ENCODE results near the gene KDM3B.

Gene KDM3B

DNA sequence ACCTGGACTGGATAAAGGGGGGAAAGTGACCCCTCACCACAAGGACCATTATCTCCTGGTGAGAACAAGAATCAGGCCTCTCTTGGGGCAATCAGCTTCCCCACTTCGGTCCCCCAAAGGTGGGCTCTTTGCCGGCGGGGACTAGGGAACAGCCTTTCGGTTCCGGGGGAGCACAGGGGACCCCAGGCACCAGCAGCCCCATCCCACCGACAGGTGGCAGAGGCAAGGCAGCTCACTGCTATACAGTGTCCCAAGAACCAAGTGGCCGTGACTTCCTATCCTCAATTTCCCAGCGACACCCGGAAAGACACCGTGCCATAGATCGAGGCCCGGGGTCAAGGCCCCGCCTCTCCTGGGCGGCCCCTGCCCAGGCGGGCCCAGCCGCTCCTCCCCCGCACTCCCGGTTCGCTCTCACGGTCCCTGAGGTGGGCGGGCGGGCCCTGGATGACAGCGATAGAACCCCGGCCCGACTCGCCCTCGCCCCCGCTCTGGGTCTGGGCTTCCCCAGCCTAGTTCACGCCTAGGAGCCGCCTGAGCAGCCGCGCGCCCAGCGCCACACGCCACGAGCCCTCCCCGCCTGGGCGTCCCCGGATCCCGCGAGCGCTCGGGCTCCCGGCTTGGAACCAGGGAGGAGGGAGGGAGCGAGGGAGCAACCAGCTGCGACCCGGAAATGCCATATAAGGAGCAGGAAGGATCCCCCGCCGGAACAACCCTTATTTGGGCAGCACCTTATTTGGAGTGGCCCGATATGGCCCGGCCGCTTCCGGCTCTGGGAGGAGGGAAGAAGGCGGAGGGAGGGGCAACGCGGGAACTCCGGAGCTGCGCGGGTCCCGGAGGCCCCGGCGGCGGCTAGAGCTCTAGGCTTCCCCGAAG lies 112.1 kb downstream of the KDM3B start (continued):
- TF ChIP-seq, protein P1, sequence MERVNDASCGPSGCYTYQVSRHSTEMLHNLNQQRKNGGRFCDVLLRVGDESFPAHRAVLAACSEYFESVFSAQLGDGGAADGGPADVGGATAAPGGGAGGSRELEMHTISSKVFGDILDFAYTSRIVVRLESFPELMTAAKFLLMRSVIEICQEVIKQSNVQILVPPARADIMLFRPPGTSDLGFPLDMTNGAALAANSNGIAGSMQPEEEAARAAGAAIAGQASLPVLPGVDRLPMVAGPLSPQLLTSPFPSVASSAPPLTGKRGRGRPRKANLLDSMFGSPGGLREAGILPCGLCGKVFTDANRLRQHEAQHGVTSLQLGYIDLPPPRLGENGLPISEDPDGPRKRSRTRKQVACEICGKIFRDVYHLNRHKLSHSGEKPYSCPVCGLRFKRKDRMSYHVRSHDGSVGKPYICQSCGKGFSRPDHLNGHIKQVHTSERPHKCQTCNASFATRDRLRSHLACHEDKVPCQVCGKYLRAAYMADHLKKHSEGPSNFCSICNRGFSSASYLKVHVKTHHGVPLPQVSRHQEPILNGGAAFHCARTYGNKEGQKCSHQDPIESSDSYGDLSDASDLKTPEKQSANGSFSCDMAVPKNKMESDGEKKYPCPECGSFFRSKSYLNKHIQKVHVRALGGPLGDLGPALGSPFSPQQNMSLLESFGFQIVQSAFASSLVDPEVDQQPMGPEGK (CRISPR knock-in tag; IDR thresholded peaks at IDR 0.05; ENCODE audit: borderline replicate concordance): peak; percentile 38; the same call in 1 of the 2 replicates
- TF ChIP-seq ARNTL (CRISPR knock-in tag; IDR thresholded peaks at IDR 0.05; ENCODE audit: borderline replicate concordance, low read depth) (no peak), ZFP3 (CRISPR knock-in tag; IDR thresholded peaks at IDR 0.05) (no peak), RARB (CRISPR knock-in tag; IDR thresholded peaks at IDR 0.05) (no peak), TCF4 (CRISPR knock-in tag; IDR thresholded peaks at IDR 0.05; ENCODE audit: borderline replicate concordance) (no peak), ZC3H10 (CRISPR knock-in tag; IDR thresholded peaks at IDR 0.05) (no peak), ISL1 (CRISPR knock-in tag; IDR thresholded peaks at IDR 0.05) (no peak), ZNF565 (CRISPR knock-in tag; conservative IDR thresholded peaks at IDR 0.05; ENCODE audit: low read depth) (no peak)
- TF ChIP-seq, protein P2, sequence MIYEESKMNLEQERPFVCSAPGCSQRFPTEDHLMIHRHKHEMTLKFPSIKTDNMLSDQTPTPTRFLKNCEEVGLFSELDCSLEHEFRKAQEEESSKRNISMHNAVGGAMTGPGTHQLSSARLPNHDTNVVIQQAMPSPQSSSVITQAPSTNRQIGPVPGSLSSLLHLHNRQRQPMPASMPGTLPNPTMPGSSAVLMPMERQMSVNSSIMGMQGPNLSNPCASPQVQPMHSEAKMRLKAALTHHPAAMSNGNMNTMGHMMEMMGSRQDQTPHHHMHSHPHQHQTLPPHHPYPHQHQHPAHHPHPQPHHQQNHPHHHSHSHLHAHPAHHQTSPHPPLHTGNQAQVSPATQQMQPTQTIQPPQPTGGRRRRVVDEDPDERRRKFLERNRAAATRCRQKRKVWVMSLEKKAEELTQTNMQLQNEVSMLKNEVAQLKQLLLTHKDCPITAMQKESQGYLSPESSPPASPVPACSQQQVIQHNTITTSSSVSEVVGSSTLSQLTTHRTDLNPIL (CRISPR knock-in tag; IDR thresholded peaks at IDR 0.05; ENCODE audit: low read depth): no peak

DNA sequence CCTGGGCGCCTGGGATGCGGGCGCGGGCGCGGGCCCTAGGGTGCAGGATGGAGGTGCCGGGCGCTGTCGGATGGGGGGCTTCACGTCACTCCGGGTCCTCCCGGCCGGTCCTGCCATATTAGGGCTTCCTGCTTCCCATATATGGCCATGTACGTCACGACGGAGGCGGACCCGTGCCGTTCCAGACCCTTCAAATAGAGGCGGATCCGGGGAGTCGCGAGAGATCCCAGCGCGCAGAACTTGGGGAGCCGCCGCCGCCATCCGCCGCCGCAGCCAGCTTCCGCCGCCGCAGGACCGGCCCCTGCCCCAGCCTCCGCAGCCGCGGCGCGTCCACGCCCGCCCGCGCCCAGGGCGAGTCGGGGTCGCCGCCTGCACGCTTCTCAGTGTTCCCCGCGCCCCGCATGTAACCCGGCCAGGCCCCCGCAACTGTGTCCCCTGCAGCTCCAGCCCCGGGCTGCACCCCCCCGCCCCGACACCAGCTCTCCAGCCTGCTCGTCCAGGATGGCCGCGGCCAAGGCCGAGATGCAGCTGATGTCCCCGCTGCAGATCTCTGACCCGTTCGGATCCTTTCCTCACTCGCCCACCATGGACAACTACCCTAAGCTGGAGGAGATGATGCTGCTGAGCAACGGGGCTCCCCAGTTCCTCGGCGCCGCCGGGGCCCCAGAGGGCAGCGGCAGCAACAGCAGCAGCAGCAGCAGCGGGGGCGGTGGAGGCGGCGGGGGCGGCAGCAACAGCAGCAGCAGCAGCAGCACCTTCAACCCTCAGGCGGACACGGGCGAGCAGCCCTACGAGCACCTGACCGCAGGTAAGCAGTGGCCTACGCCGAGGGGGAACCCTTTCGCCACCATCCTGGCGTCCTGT lies 113.0 kb downstream of the KDM3B start, which contains the start of gene EGR1:
EGR1 (plus strand) TSS at position 219 of the 864 bp plus-strand sequence; CDS start at position 502, 283 bp downstream.
- peak; percentile 31 for ATAC-seq
- TF ChIP-seq, protein P3, sequence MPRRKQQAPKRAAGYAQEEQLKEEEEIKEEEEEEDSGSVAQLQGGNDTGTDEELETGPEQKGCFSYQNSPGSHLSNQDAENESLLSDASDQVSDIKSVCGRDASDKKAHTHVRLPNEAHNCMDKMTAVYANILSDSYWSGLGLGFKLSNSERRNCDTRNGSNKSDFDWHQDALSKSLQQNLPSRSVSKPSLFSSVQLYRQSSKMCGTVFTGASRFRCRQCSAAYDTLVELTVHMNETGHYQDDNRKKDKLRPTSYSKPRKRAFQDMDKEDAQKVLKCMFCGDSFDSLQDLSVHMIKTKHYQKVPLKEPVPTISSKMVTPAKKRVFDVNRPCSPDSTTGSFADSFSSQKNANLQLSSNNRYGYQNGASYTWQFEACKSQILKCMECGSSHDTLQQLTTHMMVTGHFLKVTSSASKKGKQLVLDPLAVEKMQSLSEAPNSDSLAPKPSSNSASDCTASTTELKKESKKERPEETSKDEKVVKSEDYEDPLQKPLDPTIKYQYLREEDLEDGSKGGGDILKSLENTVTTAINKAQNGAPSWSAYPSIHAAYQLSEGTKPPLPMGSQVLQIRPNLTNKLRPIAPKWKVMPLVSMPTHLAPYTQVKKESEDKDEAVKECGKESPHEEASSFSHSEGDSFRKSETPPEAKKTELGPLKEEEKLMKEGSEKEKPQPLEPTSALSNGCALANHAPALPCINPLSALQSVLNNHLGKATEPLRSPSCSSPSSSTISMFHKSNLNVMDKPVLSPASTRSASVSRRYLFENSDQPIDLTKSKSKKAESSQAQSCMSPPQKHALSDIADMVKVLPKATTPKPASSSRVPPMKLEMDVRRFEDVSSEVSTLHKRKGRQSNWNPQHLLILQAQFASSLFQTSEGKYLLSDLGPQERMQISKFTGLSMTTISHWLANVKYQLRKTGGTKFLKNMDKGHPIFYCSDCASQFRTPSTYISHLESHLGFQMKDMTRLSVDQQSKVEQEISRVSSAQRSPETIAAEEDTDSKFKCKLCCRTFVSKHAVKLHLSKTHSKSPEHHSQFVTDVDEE (CRISPR knock-in tag; IDR thresholded peaks at IDR 0.05): 0 out of 2 replicates have a peak, but pooled peaks have one; percentile 29
- TF ChIP-seq, protein P4, sequence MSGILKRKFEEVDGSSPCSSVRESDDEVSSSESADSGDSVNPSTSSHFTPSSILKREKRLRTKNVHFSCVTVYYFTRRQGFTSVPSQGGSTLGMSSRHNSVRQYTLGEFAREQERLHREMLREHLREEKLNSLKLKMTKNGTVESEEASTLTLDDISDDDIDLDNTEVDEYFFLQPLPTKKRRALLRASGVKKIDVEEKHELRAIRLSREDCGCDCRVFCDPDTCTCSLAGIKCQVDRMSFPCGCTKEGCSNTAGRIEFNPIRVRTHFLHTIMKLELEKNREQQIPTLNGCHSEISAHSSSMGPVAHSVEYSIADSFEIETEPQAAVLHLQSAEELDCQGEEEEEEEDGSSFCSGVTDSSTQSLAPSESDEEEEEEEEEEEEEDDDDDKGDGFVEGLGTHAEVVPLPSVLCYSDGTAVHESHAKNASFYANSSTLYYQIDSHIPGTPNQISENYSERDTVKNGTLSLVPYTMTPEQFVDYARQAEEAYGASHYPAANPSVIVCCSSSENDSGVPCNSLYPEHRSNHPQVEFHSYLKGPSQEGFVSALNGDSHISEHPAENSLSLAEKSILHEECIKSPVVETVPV (CRISPR knock-in tag; IDR thresholded peaks at IDR 0.05): peak; percentile 49; the same call in 1 of the 2 replicates
- TF ChIP-seq ZFP3 (CRISPR knock-in tag; IDR thresholded peaks at IDR 0.05) (0 out of 2 replicates have a peak, but pooled peaks have one; percentile 37), CSDC2 (CRISPR knock-in tag; IDR thresholded peaks at IDR 0.05) (0 out of 2 replicates have a peak, but pooled peaks have one; percentile 53), ZFP30 (CRISPR knock-in tag; IDR thresholded peaks at IDR 0.05) (peak; percentile 31; the same call in 1 of the 2 replicates), ARNTL (CRISPR knock-in tag; IDR thresholded peaks at IDR 0.05; ENCODE audit: borderline replicate concordance, low read depth) (no peak), RARB (CRISPR knock-in tag; IDR thresholded peaks at IDR 0.05) (no peak), TOX (CRISPR knock-in tag; IDR thresholded peaks at IDR 0.05; ENCODE audit: borderline replicate concordance) (peak; percentile 10; the same call in 1 of the 2 replicates), ZC3H10 (CRISPR knock-in tag; IDR thresholded peaks at IDR 0.05) (0 out of 2 replicates have a peak, but pooled peaks have one; percentile 7)
- TF ChIP-seq, protein P1 (CRISPR knock-in tag; IDR thresholded peaks at IDR 0.05; ENCODE audit: borderline replicate concordance): peak; percentile 67; the same call in 1 of the 2 replicates

Measured in SK-N-SH treated with all-trans-retinoic acid at 6 μM for 48 hours (cell line).